OCI-LY3 (cell line): Measurements from ENCODE around the gene TUBE1.

Source experiments
- H2AFZ ChIP-seq: fragments of 200-600, 300-600 bp; shearing (Covaris generic); 2 replicates; pipeline ENCODE4 v1.6.0; 2014; ENCODE audit warnings: antibody characterized with exemption, low read depth, low read length
- H3K27ac ChIP-seq: fragments of 200-600, 300-600 bp; sonication (generic); 2 replicates; pipeline ENCODE4 v1.5.1; 2014; ENCODE audit warnings: mild to moderate bottlenecking, low read length, moderate library complexity, mixed read lengths
- H3K27me3 ChIP-seq: fragments of 200-600, 300-600 bp; sonication (generic); 2 replicates; pipeline ENCODE4 v1.6.1; 2014; ENCODE audit warnings: low read depth, low read length, mixed read lengths
- H3K36me3 ChIP-seq: fragments of 200-600, 300-600 bp; sonication (generic); replicated peaks from 2 replicates; pipeline ENCODE3; 2014; ENCODE audit warnings: low read depth, low read length, mixed read lengths
- H3K4me1 ChIP-seq: fragments of 300-600, 200-600 bp; sonication (generic); 2 replicates; pipeline ENCODE4 v1.6.1; 2014; ENCODE audit warnings: low read length, mixed read lengths
- H3K4me2 ChIP-seq: fragments of 200-600, 300-600 bp; sonication (generic); 2 replicates; pipeline ENCODE4 v1.6.1; 2014; ENCODE audit warnings: low read length, mixed read lengths
- H3K4me3 ChIP-seq: fragments of 300-600, 200-600 bp; sonication (generic); 2 replicates; pipeline ENCODE4 v1.5.1; 2014; ENCODE audit warnings: antibody characterized with exemption, mild to moderate bottlenecking, low read length, moderate library complexity
- H3K79me2 ChIP-seq: fragments of 300-600, 200-600 bp; shearing (Covaris generic); 2 replicates; pipeline ENCODE4 v1.6.1; 2014; ENCODE audit warnings: mild to moderate bottlenecking, low read length, mixed read lengths
- H3K9ac ChIP-seq: fragments of 300-600, 200-600 bp; shearing (Covaris generic); 2 replicates; pipeline ENCODE4 v1.6.0; 2014; ENCODE audit warnings: mild to moderate bottlenecking, low read length, moderate library complexity
- H3K9me3 ChIP-seq: fragments of 200-600, 300-600 bp; shearing (Covaris generic); 2 replicates; pipeline ENCODE4 v1.6.1; 2014; ENCODE audit warnings: low read length, mixed read lengths; ENCODE audit not compliant: insufficient read depth
- H4K20me1 ChIP-seq: fragments of 200-600, 300-600 bp; sonication (generic); 2 replicates; pipeline ENCODE4 v1.6.1; 2016; ENCODE audit warnings: low read length, mixed read lengths; ENCODE audit not compliant: insufficient read depth
- EZH2phosphoT487 ChIP-seq: fragments of 200-600 bp; shearing (Covaris generic); IDR thresholded peaks from 2 replicates; pipeline ENCODE4 v1.6.1; 2018; ENCODE audit warnings: antibody characterized with exemption, mixed run types, low read depth
- TF ChIP-seq, protein P1 (sequence below): fragments of 200-600, 300-600 bp; sonication (generic); IDR thresholded peaks from 2 replicates; pipeline ENCODE4 v1.5.1; 2014; ENCODE audit warnings: antibody characterized with exemption, low read length, low read depth

TUBE1 gene

DNA sequence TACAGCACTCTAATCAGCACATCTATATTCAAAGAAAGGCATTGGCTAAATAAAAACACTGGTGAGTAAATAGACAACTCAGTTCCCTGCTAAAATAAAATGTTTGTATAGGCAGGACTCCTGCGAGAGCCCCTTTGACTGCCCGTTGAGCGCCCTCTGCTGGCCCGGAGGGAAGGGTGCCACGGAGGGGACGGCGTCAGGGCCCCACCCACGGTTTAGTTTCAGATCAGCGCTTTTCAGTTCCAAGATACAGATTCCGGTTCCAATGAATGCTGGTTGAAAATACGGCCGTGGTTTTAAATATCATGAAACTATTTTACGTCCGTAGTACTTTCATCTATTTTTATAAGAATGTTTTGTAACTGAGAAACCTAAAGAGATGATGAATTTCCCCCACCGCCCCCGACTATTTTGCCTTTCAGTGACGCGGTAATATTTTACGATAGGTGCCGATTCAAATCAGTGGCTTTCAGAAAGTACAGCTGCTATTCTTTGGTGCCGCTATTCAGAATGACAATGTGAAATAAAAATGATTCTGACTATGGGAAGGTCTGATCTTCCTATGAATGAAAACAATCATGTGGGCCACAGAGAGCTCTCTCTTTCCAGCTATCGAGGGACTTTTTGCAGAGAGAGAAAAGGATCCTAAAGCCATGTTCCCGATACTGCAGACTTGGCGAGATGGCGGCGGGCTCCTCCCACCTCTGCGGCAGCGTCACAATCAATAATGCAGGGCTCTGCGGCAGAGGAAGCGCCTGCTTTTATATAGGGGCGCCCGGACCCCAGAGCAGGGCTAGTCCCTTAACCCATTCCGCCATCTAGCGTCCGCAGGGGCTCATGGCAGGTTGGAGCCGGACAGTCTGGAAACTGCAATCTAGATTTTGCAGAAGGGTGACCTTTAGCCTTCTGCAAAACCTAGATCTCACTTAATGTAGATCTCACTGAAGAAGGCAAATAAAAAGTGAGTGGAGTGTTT is 44.0 kb downstream of the TUBE1 start:
- peak overlapping the region; percentile 74 for H3K27ac ChIP-seq
- H3K9ac ChIP-seq, result peak overlapping the region; percentile 76
- peak overlapping the region; percentile 99 for H3K4me3 ChIP-seq
- TF ChIP-seq, protein P1, sequence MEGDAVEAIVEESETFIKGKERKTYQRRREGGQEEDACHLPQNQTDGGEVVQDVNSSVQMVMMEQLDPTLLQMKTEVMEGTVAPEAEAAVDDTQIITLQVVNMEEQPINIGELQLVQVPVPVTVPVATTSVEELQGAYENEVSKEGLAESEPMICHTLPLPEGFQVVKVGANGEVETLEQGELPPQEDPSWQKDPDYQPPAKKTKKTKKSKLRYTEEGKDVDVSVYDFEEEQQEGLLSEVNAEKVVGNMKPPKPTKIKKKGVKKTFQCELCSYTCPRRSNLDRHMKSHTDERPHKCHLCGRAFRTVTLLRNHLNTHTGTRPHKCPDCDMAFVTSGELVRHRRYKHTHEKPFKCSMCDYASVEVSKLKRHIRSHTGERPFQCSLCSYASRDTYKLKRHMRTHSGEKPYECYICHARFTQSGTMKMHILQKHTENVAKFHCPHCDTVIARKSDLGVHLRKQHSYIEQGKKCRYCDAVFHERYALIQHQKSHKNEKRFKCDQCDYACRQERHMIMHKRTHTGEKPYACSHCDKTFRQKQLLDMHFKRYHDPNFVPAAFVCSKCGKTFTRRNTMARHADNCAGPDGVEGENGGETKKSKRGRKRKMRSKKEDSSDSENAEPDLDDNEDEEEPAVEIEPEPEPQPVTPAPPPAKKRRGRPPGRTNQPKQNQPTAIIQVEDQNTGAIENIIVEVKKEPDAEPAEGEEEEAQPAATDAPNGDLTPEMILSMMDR, result peak; percentile 77
- TF ChIP-seq EZH2phosphoT487, result no peak
- peak overlapping the region; percentile 100 for H2AFZ ChIP-seq
- H4K20me1 ChIP-seq, result no peaks in the 10 kb centered on the region
- no peaks in the 10 kb centered on the region for H3K79me2 ChIP-seq
- H3K9me3 ChIP-seq, result no peaks in the 10 kb centered on the region
- no peaks in the 10 kb centered on the region for H3K36me3 ChIP-seq
- no peaks in the 10 kb centered on the region for H3K27me3 ChIP-seq
- H3K4me1 ChIP-seq, result peaks cover 5% of the 10 kb centered on the region; the same call in 1 of the 2 replicates
- H3K4me2 ChIP-seq, result peak overlapping the region; percentile 72

DNA sequence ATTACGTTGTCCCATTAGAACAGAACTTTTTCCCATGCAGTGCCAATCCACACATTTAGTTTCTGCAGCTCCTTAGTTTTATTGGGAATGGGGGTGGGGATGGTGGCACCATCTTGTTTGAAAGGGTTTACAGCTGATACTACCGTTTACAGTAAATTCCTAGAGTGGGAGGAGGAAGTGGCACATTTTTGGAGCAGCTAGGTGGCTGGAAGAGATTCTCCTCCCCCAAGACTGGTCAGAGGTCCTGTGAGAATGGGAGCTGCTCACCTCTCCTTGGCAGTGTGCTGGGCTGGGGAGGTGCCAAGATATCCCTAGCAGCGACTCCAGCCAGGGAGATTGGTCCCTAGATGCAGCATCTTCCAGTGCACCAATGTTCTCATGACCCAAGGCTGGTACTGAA is 45.7 kb downstream of the TUBE1 start:
- Histone ChIP-seq H3K27me3 (no peaks in the 10 kb centered on the region), H3K4me2 (no peak overlapping the region), H2AFZ (peak overlapping the region; percentile 39; the same call in 1 of the 2 replicates), H4K20me1 (no peaks in the 10 kb centered on the region), H3K79me2 (no peaks in the 10 kb centered on the region), H3K27ac (no peak overlapping the region), H3K4me3 (no peak overlapping the region), H3K36me3 (no peaks in the 10 kb centered on the region), H3K9me3 (no peaks in the 10 kb centered on the region), H3K9ac (no peak overlapping the region), H3K4me1 (peaks cover 5% of the 10 kb centered on the region; the same call in 1 of the 2 replicates)
- TF ChIP-seq, protein P1, result no peak
- no peak for TF ChIP-seq EZH2phosphoT487

DNA sequence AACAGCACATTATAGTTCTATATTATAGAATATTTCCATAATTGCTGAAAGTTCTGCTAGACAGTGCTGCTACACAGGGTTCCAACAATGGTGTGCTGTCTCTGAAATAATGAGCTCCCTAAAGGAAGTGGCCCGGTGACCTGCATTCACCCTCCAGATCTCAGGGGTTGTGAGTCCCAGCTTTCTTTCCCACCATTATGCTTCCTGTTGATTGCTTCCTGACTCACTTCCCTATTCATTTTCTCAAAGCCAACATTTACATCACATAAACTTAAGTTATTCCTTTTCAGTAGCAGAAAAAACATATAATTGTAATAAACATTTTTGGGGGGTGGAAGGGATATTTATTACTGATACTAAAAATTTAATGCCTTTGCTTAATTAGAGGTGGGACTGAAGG is 46.3 kb downstream of the TUBE1 start:
- Histone ChIP-seq H3K36me3 (no peaks in the 10 kb centered on the region), H2AFZ (no peak overlapping the region), H4K20me1 (no peaks in the 10 kb centered on the region), H3K9me3 (no peaks in the 10 kb centered on the region), H3K4me1 (peaks cover 5% of the 10 kb centered on the region; the same call in 1 of the 2 replicates), H3K79me2 (no peaks in the 10 kb centered on the region), H3K9ac (no peak overlapping the region), H3K4me2 (no peak overlapping the region), H3K27me3 (no peaks in the 10 kb centered on the region), H3K4me3 (no peak overlapping the region), H3K27ac (no peak overlapping the region)
- TF ChIP-seq, protein P1, result no peak
- TF ChIP-seq EZH2phosphoT487, result no peak

DNA sequence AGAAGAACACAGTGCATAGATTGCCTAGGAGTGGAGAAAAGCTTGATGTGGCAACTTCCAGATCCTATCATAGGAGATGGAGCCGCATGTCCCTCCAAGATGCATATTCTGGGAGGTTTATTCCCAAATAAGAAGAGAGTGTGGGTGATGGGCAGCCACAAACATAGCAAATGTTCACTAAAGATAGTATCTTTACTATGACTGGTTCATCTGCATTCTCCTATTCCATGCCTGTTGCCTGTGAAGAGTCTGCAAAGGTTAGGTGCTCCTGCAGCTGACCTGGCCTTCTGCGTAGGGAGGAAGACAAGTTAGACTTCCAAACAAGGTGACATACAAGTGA is 47.9 kb downstream of the TUBE1 start:
- H3K4me2 ChIP-seq, result no peak overlapping the region
- H3K9me3 ChIP-seq, result no peaks in the 10 kb centered on the region
- H2AFZ ChIP-seq, result no peak overlapping the region
- no peak for TF ChIP-seq EZH2phosphoT487
- TF ChIP-seq, protein P1, result no peak
- H3K79me2 ChIP-seq, result no peaks in the 10 kb centered on the region
- H3K36me3 ChIP-seq, result no peaks in the 10 kb centered on the region
- no peak overlapping the region for H3K9ac ChIP-seq
- no peaks in the 10 kb centered on the region for H3K27me3 ChIP-seq
- no peak overlapping the region for H3K27ac ChIP-seq
- H4K20me1 ChIP-seq, result no peaks in the 10 kb centered on the region
- peaks cover 5% of the 10 kb centered on the region; the same call in 1 of the 2 replicates for H3K4me1 ChIP-seq
- H3K4me3 ChIP-seq, result no peak overlapping the region
